HepG2 (cell line): ENCODE data around the gene BTG3. TPM values are rescaled to one million over a fixed set of nuclear protein-coding genes. Genes with fewer than 3 reads are reported as not detected.

Experiments used
- ATAC-seq: fragments of 200-7000 bp; cut with Tn5 transposase; 3 replicates; pipeline ENCODE4 v1.9.1; 2020; ENCODE audit warnings: mild to moderate bottlenecking, moderate library complexity
- BruUV-seq: library from RNA; stranded (reverse); fragments of 400-500 nt; replicated peaks from 2 replicates; lab custom pipeline; 2021; lab: Mats Ljungman, UMichigan
- CTCF ChIA-PET: fragments of 300-600 bp; formaldehyde crosslinking; extraction: SDS; loops from one replicate; lab custom pipeline; 2021; ENCODE audit warnings: low total read pairs, inconsistent platforms, low intra/inter-chr PET ratio; lab: Yijun Ruan, JAX
- POLR2A ChIA-PET: fragments of 350-600 bp; sonication (Branson Sonifier 250); formaldehyde crosslinking; loops from one replicate; lab custom pipeline; 2020; ENCODE audit warnings: antibody characterized with exemption, inconsistent platforms; lab: Yijun Ruan, JAX
- DNase-seq: peaks from one replicate; pipeline ENCODE4 v3.0.0-alpha.2; 2015; ENCODE audit warnings: low spot score
- FAIRE-seq: peaks from 3 replicates; lab custom pipeline; 2011; peaks lifted over from hg19 to GRCh38; lab: Jason Lieb, UNC
- H2AFZ ChIP-seq: one replicate; pipeline ENCODE4 v1.6.1; 2011; ENCODE audit warnings: low read length, inconsistent platforms
- H3K27ac ChIP-seq: fragments of 300-600 bp; 3 replicates; pipeline ENCODE4 v1.8.0; 2011; ENCODE audit warnings: mixed run types, mild to moderate bottlenecking, mixed read lengths, low read length, inconsistent platforms; ENCODE audit not compliant: insufficient read depth; ENCODE audit errors: extremely low read length
- H3K27me3 ChIP-seq, 2 experiments: fragments of 200-600 bp in 1 of 2; 2 replicates in 1 of 2; 3 replicates in 1 of 2; pipeline versions ENCODE4 v1.6.0 to v1.8.0; 2011; ENCODE audit warnings: low read length in 2 of 2, mild to moderate bottlenecking in 2 of 2, moderate library complexity in 2 of 2, inconsistent platforms in 1 of 2; ENCODE audit not compliant: insufficient read depth in 2 of 2, control insufficient read depth in 1 of 2
- H3K36me3 ChIP-seq, 2 experiments: fragments of 200-600 bp in 1 of 2; replicated peaks in 1 of 2; 2 replicates in 1 of 2; 3 replicates in 1 of 2; pipeline versions ENCODE4 v1.5.1 to v1.8.0; 2011; ENCODE audit warnings: low read length in 2 of 2, inconsistent platforms in 1 of 2; ENCODE audit not compliant: insufficient read depth in 2 of 2, control insufficient read depth in 1 of 2
- H3K4me1 ChIP-seq: 2 replicates; pipeline ENCODE4 v1.5.1; 2012; ENCODE audit warnings: low read length, inconsistent platforms; ENCODE audit not compliant: insufficient read depth
- H3K4me2 ChIP-seq: 2 replicates; pipeline ENCODE4 v1.6.0; 2011; ENCODE audit warnings: low read depth, low read length, inconsistent platforms
- H3K4me3 ChIP-seq, 3 experiments: fragments of 200-600 bp in 1 of 3; sonication (generic), shearing (Covaris generic) in 1 of 3; replicated peaks in 1 of 3; 2 replicates each; pipeline ENCODE4 v1.5.1; 2011 to 2016; ENCODE audit warnings: low read length in 3 of 3, inconsistent platforms in 2 of 3, low read depth in 2 of 3, mild to moderate bottlenecking in 2 of 3, control low read depth in 1 of 3, mixed read lengths in 1 of 3; ENCODE audit not compliant: insufficient read depth in 1 of 3
- H3K79me2 ChIP-seq: one replicate; pipeline ENCODE4 v1.6.1; 2011; ENCODE audit warnings: low read length, inconsistent platforms; ENCODE audit not compliant: insufficient read depth
- H3K9ac ChIP-seq: 2 replicates; pipeline ENCODE4 v1.6.0; 2011; ENCODE audit warnings: mild to moderate bottlenecking, low read depth, low read length, inconsistent platforms; ENCODE audit not compliant: insufficient read depth
- H3K9me3 ChIP-seq: 2 replicates; pipeline ENCODE4 v1.5.1; 2012; ENCODE audit warnings: mild to moderate bottlenecking, low read length
- H4K20me1 ChIP-seq: 2 replicates; pipeline ENCODE4 v1.6.0; 2011; ENCODE audit warnings: inconsistent platforms, mild to moderate bottlenecking, low read length, moderate library complexity; ENCODE audit not compliant: insufficient read depth
- AHR ChIP-seq: IDR thresholded peaks from 2 replicates; pipeline ENCODE4 v1.6.1; 2018; ENCODE audit warnings: missing genetic modification reagents, missing compliant biosample characterization
- EHMT2 ChIP-seq: fragments of 200-600 bp; sonication (generic); IDR thresholded peaks from 2 replicates; pipeline ENCODE4 v1.7.0; 2017; ENCODE audit warnings: antibody characterized with exemption, low read depth, low read length, borderline replicate concordance
- GATAD2A ChIP-seq: IDR thresholded peaks from 2 replicates; pipeline ENCODE4 v1.6.1; 2016
- GPN1 ChIP-seq: sonication (generic); formaldehyde crosslinking; IDR thresholded peaks from 2 replicates; pipeline ENCODE4 v1.5.1; 2020; ENCODE audit warnings: missing genetic modification reagents, borderline replicate concordance
- HBP1 ChIP-seq: IDR thresholded peaks from 2 replicates; pipeline ENCODE4 v1.6.1; 2016; ENCODE audit warnings: low read depth, control low read depth
- HCFC1 ChIP-seq: fragments of 150-350 bp; IDR thresholded peaks from 2 replicates; pipeline ENCODE4 v1.6.1; 2014; ENCODE audit warnings: low read depth, low read length
- NR2F1 ChIP-seq, 2 experiments: fragments of 450-650 bp in 1 of 2; formaldehyde crosslinking in 1 of 2; IDR thresholded peaks; 2 replicates each; pipeline versions ENCODE4 v1.5.0 to v1.6.1; 2016 to 2020; ENCODE audit warnings: mild to moderate bottlenecking in 1 of 2, missing compliant biosample characterization in 1 of 2, missing genetic modification reagents in 1 of 2, moderate library complexity in 1 of 2
- ONECUT2 ChIP-seq: sonication (generic); formaldehyde crosslinking; IDR thresholded peaks from 2 replicates; pipeline ENCODE4 v1.4.0; 2020; ENCODE audit warnings: missing genetic modification reagents
- REPIN1 ChIP-seq: sonication (generic); formaldehyde crosslinking; IDR thresholded peaks from 2 replicates; pipeline ENCODE4 v1.8.0; 2022; ENCODE audit warnings: missing genetic modification reagents, low read depth, mild to moderate bottlenecking, borderline replicate concordance
- TEAD2 ChIP-seq: sonication (generic); formaldehyde crosslinking; IDR thresholded peaks from 2 replicates; pipeline ENCODE4 v1.9.0; 2021; ENCODE audit warnings: missing genetic modification reagents
- TP53 ChIP-seq: sonication (generic); formaldehyde crosslinking; conservative IDR thresholded peaks from 2 replicates; pipeline ENCODE4 v1.4.0; 2020; ENCODE audit warnings: missing genetic modification reagents
- ZBTB7A ChIP-seq: sonication (generic); formaldehyde crosslinking; IDR thresholded peaks from 2 replicates; pipeline ENCODE4 v1.8.0; 2022; ENCODE audit warnings: mild to moderate bottlenecking, missing genetic modification reagents
- ZNF234 ChIP-seq: sonication (generic); formaldehyde crosslinking; conservative IDR thresholded peaks from 2 replicates; pipeline ENCODE4 v1.5.1; 2020; ENCODE audit warnings: mild to moderate bottlenecking, missing genetic modification reagents
- ZNF432 ChIP-seq: sonication (generic); formaldehyde crosslinking; IDR thresholded peaks from 2 replicates; pipeline ENCODE4 v1.5.0; 2020; ENCODE audit warnings: missing genetic modification reagents, mild to moderate bottlenecking, borderline replicate concordance
- ZNF652 ChIP-seq: IDR thresholded peaks from 2 replicates; pipeline ENCODE4 v1.6.1; 2016; ENCODE audit warnings: low read depth, borderline replicate concordance
- ZNF720 ChIP-seq: sonication (generic); formaldehyde crosslinking; IDR thresholded peaks from 2 replicates; pipeline ENCODE4 v1.4.0; 2020; ENCODE audit warnings: missing genetic modification reagents
- ZNF879 ChIP-seq: sonication (generic); formaldehyde crosslinking; IDR thresholded peaks from 2 replicates; pipeline ENCODE4 v1.8.1; 2023; ENCODE audit warnings: missing genetic modification reagents
- WGBS: methylation state at CpG from one replicate; pipeline ENCODE4 v1.1.6; 2017; ENCODE audit warnings: low lambda C conversion rate; 5-methylcytosine and 5-hydroxymethylcytosine counted together
- in situ Hi-C: cut with HindIII; loops from 2 replicates; pipeline ENCODE4 v1.10.0; 2017; ENCODE audit warnings: low pct_unique_long_range_greater_than_20kb; ENCODE audit not compliant: extremely low pct_ligation_motif_present
- intact Hi-C: fragments of 100-400 bp; cut with micrococcal nuclease; formaldehyde crosslinking; loops from one replicate; pipeline ENCODE4 v1.10.0; 2022; ENCODE audit not compliant: unreplicated experiment
- polyA plus RNA-seq, 8 experiments: library from polyadenylated mRNA; depleted of rRNA in 3 of 8; stranded (reverse) in 7 of 8; unstranded in 1 of 8; fragments of >200 nt; fragmentation: Illumina TruSeq in 4 of 8; extraction: Trizol in 4 of 8; gene quantifications; 2 replicates each; pipeline versions ENCODE4 v1.2.1 to v1.2.3, GENCODE V29; 2011 to 2016; ENCODE audit warnings: low read depth in 4 of 8, missing spikeins in 1 of 8, mixed read lengths in 1 of 8; ENCODE audit not compliant: insufficient read depth in 1 of 8
- total RNA-seq, 5 experiments: library from RNA; depleted of rRNA; stranded (reverse); fragments of >200 nt; fragmentation: Illumina TruSeq; extraction: Trizol; gene quantifications; 2 replicates each; pipeline ENCODE4 v1.2.3, GENCODE V29; 2016; ENCODE audit warnings: low read depth in 1 of 5

The BTG3 gene
- total and polyA plus RNA-seq, 2 of the 13 experiments (the other 11 are each of a cell fraction or from before 2014, with no cell fraction given): 13.9 to 27.4 TPM

DNA sequence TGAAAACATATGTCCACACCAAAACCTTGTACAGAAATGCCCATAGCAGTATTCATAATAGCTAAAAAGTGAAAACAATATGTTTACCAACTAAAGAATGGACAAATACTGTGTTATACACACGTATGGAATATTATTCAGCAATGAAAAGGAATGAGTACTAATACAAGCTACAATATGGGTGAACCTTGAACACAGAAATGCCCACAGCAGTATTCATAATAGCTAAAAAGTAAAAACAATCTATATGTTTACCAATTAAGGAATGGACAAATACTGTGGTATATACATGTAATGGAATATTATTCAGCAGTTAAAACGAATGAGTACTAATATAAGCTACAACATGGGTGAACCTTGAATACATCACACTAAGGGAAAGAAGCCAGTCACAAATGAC lies 3.0 kb downstream of the BTG3 start:
- TF ChIP-seq ZNF234 (CRISPR knock-in tag) (no peak), TEAD2 (CRISPR knock-in tag) (no peak), GPN1 (CRISPR knock-in tag) (no peak), AHR (CRISPR knock-in tag) (no peak), EHMT2 (no peak), HCFC1 (no peak), ZNF879 (no peak), ONECUT2 (no peak), ZBTB7A (no peak), REPIN1 (no peak), ZNF432 (no peak)
- H3K4me2 ChIP-seq: 0 out of 2 replicates have a peak overlapping the region, but pooled peaks have one; percentile 89

DNA sequence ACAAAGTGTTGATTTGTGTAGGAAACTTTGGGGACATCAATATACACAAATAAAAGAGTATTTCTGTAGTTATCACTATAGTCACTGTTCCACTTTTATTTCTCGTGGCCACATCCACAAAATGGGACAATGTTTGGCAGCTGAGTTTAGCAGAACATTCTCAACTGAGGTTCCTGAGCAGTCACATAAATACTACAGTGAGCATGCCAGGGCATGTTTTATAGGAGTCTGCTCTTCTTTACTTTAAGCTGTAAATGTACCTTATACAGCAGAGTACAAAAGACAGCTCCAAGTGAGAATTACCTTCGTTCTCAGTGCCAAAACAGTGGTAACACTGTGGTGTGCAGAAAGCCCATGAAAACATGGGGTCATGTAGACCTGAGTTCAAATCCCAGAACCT lies 5.0 kb downstream of the BTG3 start:
- Histone ChIP-seq H3K27ac (peak overlapping the region; percentile 31), H3K4me1 (peaks cover 37% of the 10 kb centered on the region), H3K27me3 (no peaks in the 10 kb centered on the region; a peak in 1 of 5 replicates), H2AFZ (no peak overlapping the region), H3K4me3 (no peak overlapping the region), H3K9me3 (no peaks in the 10 kb centered on the region), H3K79me2 (peaks cover 53% of the 10 kb centered on the region), H3K4me2 (no peak overlapping the region), H3K9ac (no peak overlapping the region), H4K20me1 (no peaks in the 10 kb centered on the region), H3K36me3 (peaks cover 4 to 36% of the 10 kb centered on the region in 2 experiments; a peak in 4 of 5 replicates)
- CTCF ChIA-PET: no interaction called here
- FAIRE-seq (no peak), DNase-seq (no peak), ATAC-seq (no peak)
- WGBS: 95% methylated on average over 2 of the region's 2 CpGs
- POLR2A ChIA-PET: no interaction called here
- TF ChIP-seq ZNF720 (CRISPR knock-in tag) (no peak), GATAD2A (CRISPR knock-in tag) (no peak), TP53 (peak; percentile 70; the same call in 1 of the 2 replicates), ZNF652 (CRISPR knock-in tag) (no peak), HBP1 (CRISPR knock-in tag) (no peak), NR2F1 (CRISPR knock-in tag; IDR thresholded peaks at IDR 0.05) (no peak)
- in situ Hi-C loops: no loop called here
- BruUV-seq: no TSS peak
- intact Hi-C loops: no loop called here

More for the DNA sequence above, 3.0 kb downstream of the BTG3 start:
- ChIA-PET CTCF (no interaction called here), POLR2A (no interaction called here)
- Histone ChIP-seq H3K9me3 (no peaks in the 10 kb centered on the region), H4K20me1 (no peaks in the 10 kb centered on the region), H3K36me3 (peaks cover under 1 to 18% of the 10 kb centered on the region in 2 experiments; a peak in 4 of 5 replicates), H3K4me3 (no peak overlapping the region), H2AFZ (no peak overlapping the region), H3K4me1 (peaks cover 44% of the 10 kb centered on the region), H3K27me3 (no peaks in the 10 kb centered on the region; a peak in 1 of 5 replicates), H3K27ac (no peak overlapping the region), H3K79me2 (peaks cover 53% of the 10 kb centered on the region), H3K9ac (no peak overlapping the region)
- ATAC-seq (no peak), DNase-seq (no peak), FAIRE-seq (no peak)
- 95% methylated on average over 2 of the region's 2 CpGs for WGBS
- no TSS peak for BruUV-seq
- intact Hi-C loops: loop anchor here (10.0 kb wide), 1 partner anchor 205 kb away; the partner anchor contains the start of gene C21orf91
- in situ Hi-C loops: no loop called here
